ENCODE data around the gene ZNF451.

Gene ZNF451

DNA sequence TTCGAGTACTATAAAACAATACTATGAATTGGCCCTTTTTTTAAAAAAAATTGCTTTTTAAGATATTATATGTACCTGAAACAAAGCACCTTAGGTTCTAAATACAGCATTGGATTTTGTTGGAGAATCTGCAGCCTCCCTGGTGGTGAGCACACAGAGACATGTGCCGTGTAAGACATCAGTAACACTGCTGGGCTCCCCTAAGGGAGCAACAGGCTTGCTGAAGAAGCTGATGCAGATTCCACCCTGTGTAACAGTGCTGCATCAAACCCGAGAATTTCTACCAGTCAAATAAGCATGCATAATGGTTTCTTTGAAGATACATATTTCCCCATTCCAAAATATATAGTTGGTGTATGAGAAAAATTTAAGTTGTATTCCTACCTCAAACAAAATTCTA is 26.1 kb upstream of the ZNF451 start:
- peaks cover 62% of the 10 kb centered on the region for H3K36me3 ChIP-seq
- no peak for DNase-seq

GRCh38 chr6:57064809-57065208 is 25.2 kb upstream of the ZNF451 start:
- TF ChIP-seq CTCF (IDR thresholded peaks at IDR 0.05; ENCODE audit: low read depth, low read length), result no peak
- Histone ChIP-seq H3K36me3 (peaks cover 58% of the 10 kb centered on the region), H3K27me3 (ENCODE audit: insufficient read depth, low read depth, severe bottlenecking) (no peaks in the 10 kb centered on the region), H3K9me3 (ENCODE audit: severe bottlenecking) (no peaks in the 10 kb centered on the region), H3K27ac (no peak overlapping the region), H3K4me3 (ENCODE audit: low read depth, low read length) (no peak overlapping the region)
- no peak for DNase-seq

More for the DNA sequence above, 26.1 kb upstream of the ZNF451 start:
- Histone ChIP-seq H3K27me3 (ENCODE audit: insufficient read depth, low read depth, severe bottlenecking) (no peaks in the 10 kb centered on the region), H3K9me3 (ENCODE audit: severe bottlenecking) (no peaks in the 10 kb centered on the region), H3K4me3 (ENCODE audit: low read depth, low read length) (no peak overlapping the region), H3K27ac (no peak overlapping the region)
- no peak for TF ChIP-seq CTCF (IDR thresholded peaks at IDR 0.05; ENCODE audit: low read depth, low read length)

DNA sequence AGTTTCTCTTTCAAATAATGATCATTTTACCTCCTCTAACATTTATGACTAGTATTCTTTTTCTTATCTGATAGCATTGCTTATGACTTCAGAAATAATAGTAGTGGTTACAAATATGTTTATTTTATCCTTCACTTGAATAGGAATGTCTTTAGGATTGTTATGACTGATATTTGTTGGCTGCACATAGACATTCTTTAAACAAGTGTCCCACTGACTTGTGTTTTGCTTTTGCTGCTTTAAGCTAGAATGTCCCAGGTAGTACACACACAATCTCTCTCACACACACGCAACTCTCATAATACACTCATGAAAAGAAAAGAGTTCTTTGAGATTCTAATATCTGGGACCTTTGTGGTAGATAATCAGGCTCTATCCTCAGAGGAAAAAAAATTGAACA is 21.9 kb upstream of the ZNF451 start:
- Histone ChIP-seq H3K27me3 (ENCODE audit: insufficient read depth, low read depth, severe bottlenecking) (no peaks in the 10 kb centered on the region), H3K9me3 (ENCODE audit: severe bottlenecking) (no peaks in the 10 kb centered on the region), H3K27ac (no peak overlapping the region), H3K36me3 (peaks cover 32% of the 10 kb centered on the region), H3K4me3 (ENCODE audit: low read depth, low read length) (no peak overlapping the region)
- TF ChIP-seq CTCF (IDR thresholded peaks at IDR 0.05; ENCODE audit: low read depth, low read length), result no peak
- DNase-seq, result no peak

GRCh38 chr6:57069228-57069627 is 20.8 kb upstream of the ZNF451 start:
- Histone ChIP-seq H3K36me3 (peaks cover 28% of the 10 kb centered on the region), H3K4me3 (ENCODE audit: low read depth, low read length) (no peak overlapping the region), H3K9me3 (ENCODE audit: severe bottlenecking) (no peaks in the 10 kb centered on the region), H3K27ac (no peak overlapping the region), H3K27me3 (ENCODE audit: insufficient read depth, low read depth, severe bottlenecking) (no peaks in the 10 kb centered on the region)
- no peak for DNase-seq
- no peak for TF ChIP-seq CTCF (IDR thresholded peaks at IDR 0.05; ENCODE audit: low read depth, low read length)

DNA sequence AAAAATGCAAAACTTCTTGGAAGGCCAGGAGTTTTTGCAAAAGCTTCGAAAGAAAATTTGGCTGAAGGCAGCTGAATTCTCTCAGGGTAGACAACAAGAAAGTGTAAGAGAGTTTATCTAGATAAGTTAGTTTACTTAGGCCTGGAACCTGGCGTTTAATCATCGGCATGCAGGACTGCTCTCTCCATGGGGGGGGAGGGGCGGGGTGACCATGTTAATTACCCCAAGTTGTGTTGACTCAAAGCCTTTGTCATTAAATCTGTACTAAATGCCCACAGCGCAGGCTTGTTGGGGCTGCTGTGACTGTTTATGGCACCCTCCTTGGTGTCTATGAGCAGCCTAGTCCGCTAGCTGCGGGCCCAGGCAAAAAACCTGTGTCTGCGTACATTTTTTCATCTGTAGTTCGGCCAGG is 20.1 kb upstream of the ZNF451 start:
- Histone ChIP-seq H3K27me3 (ENCODE audit: insufficient read depth, low read depth, severe bottlenecking) (no peaks in the 10 kb centered on the region), H3K27ac (no peak overlapping the region), H3K9me3 (ENCODE audit: severe bottlenecking) (no peaks in the 10 kb centered on the region), H3K4me3 (ENCODE audit: low read depth, low read length) (no peak overlapping the region), H3K36me3 (peaks cover 22% of the 10 kb centered on the region)
- TF ChIP-seq CTCF (IDR thresholded peaks at IDR 0.05; ENCODE audit: low read depth, low read length), result no peak
- no peak for DNase-seq

DNA sequence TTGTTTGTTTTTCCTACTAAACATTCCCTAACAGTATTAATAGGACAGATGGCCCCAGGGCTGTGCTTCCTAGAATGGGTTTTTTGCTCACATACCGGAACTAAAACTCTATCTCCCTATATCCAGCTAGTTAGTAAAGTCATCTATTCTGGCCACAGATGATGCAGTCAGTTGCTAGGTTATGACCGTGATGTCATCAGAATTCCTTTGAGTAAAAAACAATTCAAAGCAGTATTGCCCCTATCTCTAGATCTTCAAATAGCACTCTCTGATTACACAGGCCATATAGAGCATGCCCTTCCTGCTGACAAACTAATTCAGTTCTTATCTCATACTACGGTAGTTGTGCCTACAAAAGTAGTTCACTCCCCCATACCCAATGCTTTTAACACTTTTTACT is 17.9 kb upstream of the ZNF451 start:
- no peak for DNase-seq
- H3K36me3 ChIP-seq, result peaks cover 11% of the 10 kb centered on the region
- TF ChIP-seq CTCF (IDR thresholded peaks at IDR 0.05; ENCODE audit: low read depth, low read length), result no peak
- no peaks in the 10 kb centered on the region for H3K27me3 ChIP-seq (ENCODE audit: insufficient read depth, low read depth, severe bottlenecking)
- H3K27ac ChIP-seq, result no peak overlapping the region
- H3K4me3 ChIP-seq (ENCODE audit: low read depth, low read length), result no peak overlapping the region
- no peaks in the 10 kb centered on the region for H3K9me3 ChIP-seq (ENCODE audit: severe bottlenecking)

Data from WERI-Rb-1 (cell line).